ENCODE measurements around the gene C4orf46. TPM values are rescaled to one million over a fixed set of nuclear protein-coding genes. Genes with fewer than 3 reads are reported as not detected.

Gene C4orf46
- total RNA-seq, 1 donor, result 12.3 TPM

DNA sequence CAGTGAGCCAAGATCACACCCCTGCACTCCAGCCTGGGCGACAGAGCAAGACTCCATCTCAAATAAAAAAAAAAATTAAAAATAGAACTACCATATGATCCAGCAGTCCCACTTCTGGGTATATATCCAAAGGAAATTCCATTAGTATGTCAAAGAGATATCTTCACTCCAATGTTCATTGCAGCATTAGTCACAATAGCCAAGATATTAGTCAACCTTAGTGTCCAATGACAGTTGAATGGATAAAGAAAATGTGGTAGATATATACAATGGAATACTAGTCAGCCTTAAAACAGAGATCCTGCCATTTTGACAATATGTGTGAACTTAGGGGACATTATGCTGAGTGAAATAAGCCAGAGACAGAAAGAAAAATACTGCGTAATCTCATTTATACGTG is 49.4 kb downstream of the C4orf46 start:
- Histone ChIP-seq H3K4me3 (ENCODE audit: insufficient read depth, low read length) (no peak overlapping the region), H3K79me2 (ENCODE audit: insufficient read depth, low read length) (no peaks in the 10 kb centered on the region), H3K36me3 (ENCODE audit: insufficient read depth, low read length) (no peaks in the 10 kb centered on the region), H2AFZ (ENCODE audit: low read length) (no peak overlapping the region), H3K4me2 (ENCODE audit: insufficient read depth, low read length) (no peak overlapping the region), H3K9me3 (ENCODE audit: low read depth, low read length) (no peaks in the 10 kb centered on the region), H3K27me3 (ENCODE audit: insufficient read depth, low read length) (no peaks in the 10 kb centered on the region), H4K20me1 (ENCODE audit: insufficient read depth, low read length) (no peaks in the 10 kb centered on the region), H3K27ac (ENCODE audit: low read depth, low read length) (no peak overlapping the region), H3K4me1 (ENCODE audit: insufficient read depth, low read length) (no peaks in the 10 kb centered on the region)
- no peak for DNase-seq (ENCODE audit: insufficient read length, low spot score, missing footprints)
- TF ChIP-seq, protein P1, sequence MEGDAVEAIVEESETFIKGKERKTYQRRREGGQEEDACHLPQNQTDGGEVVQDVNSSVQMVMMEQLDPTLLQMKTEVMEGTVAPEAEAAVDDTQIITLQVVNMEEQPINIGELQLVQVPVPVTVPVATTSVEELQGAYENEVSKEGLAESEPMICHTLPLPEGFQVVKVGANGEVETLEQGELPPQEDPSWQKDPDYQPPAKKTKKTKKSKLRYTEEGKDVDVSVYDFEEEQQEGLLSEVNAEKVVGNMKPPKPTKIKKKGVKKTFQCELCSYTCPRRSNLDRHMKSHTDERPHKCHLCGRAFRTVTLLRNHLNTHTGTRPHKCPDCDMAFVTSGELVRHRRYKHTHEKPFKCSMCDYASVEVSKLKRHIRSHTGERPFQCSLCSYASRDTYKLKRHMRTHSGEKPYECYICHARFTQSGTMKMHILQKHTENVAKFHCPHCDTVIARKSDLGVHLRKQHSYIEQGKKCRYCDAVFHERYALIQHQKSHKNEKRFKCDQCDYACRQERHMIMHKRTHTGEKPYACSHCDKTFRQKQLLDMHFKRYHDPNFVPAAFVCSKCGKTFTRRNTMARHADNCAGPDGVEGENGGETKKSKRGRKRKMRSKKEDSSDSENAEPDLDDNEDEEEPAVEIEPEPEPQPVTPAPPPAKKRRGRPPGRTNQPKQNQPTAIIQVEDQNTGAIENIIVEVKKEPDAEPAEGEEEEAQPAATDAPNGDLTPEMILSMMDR (IDR thresholded peaks at IDR 0.05; ENCODE audit: extremely low read depth, low read depth, low read length), result no peak

DNA sequence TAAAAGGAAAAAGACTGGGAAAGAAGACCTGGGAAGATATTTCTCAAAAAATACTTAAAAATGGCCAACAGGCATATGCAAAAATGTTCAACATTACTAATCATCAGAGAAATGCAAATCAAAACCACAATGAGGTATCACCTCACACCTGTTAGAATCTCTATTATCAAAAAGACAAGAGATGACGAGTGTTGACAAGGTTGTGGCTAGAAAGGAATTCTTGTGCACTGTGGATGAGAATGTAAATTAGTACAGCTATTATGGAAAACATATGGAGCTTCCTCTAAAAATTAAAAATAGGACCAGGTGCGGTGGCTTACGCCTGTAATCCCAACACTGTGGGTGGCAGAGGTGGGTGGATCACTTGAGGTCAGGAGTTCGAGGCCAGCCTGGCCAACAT is 50.0 kb downstream of the C4orf46 start:
- Histone ChIP-seq H3K9me3 (ENCODE audit: low read depth, low read length) (no peaks in the 10 kb centered on the region), H3K27ac (ENCODE audit: low read depth, low read length) (no peak overlapping the region), H3K4me2 (ENCODE audit: insufficient read depth, low read length) (no peak overlapping the region), H3K4me3 (ENCODE audit: insufficient read depth, low read length) (no peak overlapping the region), H4K20me1 (ENCODE audit: insufficient read depth, low read length) (no peaks in the 10 kb centered on the region), H3K79me2 (ENCODE audit: insufficient read depth, low read length) (no peaks in the 10 kb centered on the region), H3K4me1 (ENCODE audit: insufficient read depth, low read length) (no peaks in the 10 kb centered on the region), H3K36me3 (ENCODE audit: insufficient read depth, low read length) (no peaks in the 10 kb centered on the region), H2AFZ (ENCODE audit: low read length) (no peak overlapping the region), H3K27me3 (ENCODE audit: insufficient read depth, low read length) (no peaks in the 10 kb centered on the region)
- no peak for DNase-seq (ENCODE audit: insufficient read length, low spot score, missing footprints)
- TF ChIP-seq, protein P1 (IDR thresholded peaks at IDR 0.05; ENCODE audit: extremely low read depth, low read depth, low read length), result no peak

DNA sequence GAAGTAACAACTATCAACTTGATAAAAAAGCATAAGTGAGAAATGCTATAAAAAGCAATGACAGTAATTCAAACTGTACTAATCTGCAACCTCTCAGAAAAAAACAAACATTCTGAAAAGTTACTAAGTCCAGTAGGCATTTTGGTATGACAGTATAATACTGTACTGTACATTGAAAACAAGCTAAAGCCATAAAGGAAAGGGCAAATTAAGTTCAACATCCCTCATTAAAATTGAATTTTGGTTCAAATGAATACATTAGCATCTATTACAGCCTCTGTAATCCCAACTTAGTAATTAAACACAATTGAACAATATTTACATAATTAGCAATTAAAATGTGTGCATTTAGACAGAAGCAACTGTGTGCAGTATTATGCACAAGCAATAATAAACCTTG is 53.7 kb downstream of the C4orf46 start:
- no peak for DNase-seq (ENCODE audit: insufficient read length, low spot score, missing footprints)
- Histone ChIP-seq H3K4me2 (ENCODE audit: insufficient read depth, low read length) (no peak overlapping the region), H3K4me1 (ENCODE audit: insufficient read depth, low read length) (no peaks in the 10 kb centered on the region), H2AFZ (ENCODE audit: low read length) (peak overlapping the region; percentile 2), H3K27me3 (ENCODE audit: insufficient read depth, low read length) (no peaks in the 10 kb centered on the region), H3K4me3 (ENCODE audit: insufficient read depth, low read length) (no peak overlapping the region), H3K9me3 (ENCODE audit: low read depth, low read length) (no peaks in the 10 kb centered on the region), H3K79me2 (ENCODE audit: insufficient read depth, low read length) (no peaks in the 10 kb centered on the region), H4K20me1 (ENCODE audit: insufficient read depth, low read length) (no peaks in the 10 kb centered on the region), H3K36me3 (ENCODE audit: insufficient read depth, low read length) (no peaks in the 10 kb centered on the region), H3K27ac (ENCODE audit: low read depth, low read length) (no peak overlapping the region)
- TF ChIP-seq, protein P1 (IDR thresholded peaks at IDR 0.05; ENCODE audit: extremely low read depth, low read depth, low read length), result no peak

Small RNA genes lying within 50 kb of the gene (small RNA-seq; reads per million reads assigned to genes)
- gene RF00012, result not detected

Other genes starting within 250 kb of the C4orf46 start
- gene RXFP1, start 150.0 kb downstream of the C4orf46 start, total RNA-seq, result not detected in 2 replicates
- gene ETFDH, start 409 bp upstream of the C4orf46 start, total RNA-seq, result 29.0 and 29.2 TPM in 2 replicates
- gene PPID, start 51.5 kb upstream of the C4orf46 start, total RNA-seq, result 19.2 and 21.4 TPM in 2 replicates
- 73.4 and 78.9 TPM in 2 replicates for gene FNIP2, start 97.1 kb upstream of the C4orf46 start, total RNA-seq

Data from osteoblast (primary cell).